T-helper 2 cell treated with Interferon-gamma antibody and Interleukin-4, amounts not matched to agents 5 μg/mL and 100 μg/mL, for 36 hours (primary cell): ENCODE results near the gene PKN1.
"Not testable (repeated sequence)": the region's sequence is repeated elsewhere in the genome, so short reads cannot be mapped to it uniquely, and the experiment has no call there.

Experiments used
- DNase-seq: peaks from one replicate; pipeline ENCODE4 v3.0.0; 2021; ENCODE audit warnings: low spot score
- H3K27ac Mint-ChIP-seq: one replicate; pipeline ENCODE4 v1.8.0; 2021; ENCODE audit warnings: mild to moderate bottlenecking, mixed read lengths
- H3K27me3 Mint-ChIP-seq: one replicate; pipeline ENCODE4 v1.8.0; 2021; ENCODE audit warnings: low read depth, mixed read lengths
- H3K36me3 Mint-ChIP-seq: one replicate; pipeline ENCODE4 v1.8.0; 2021; ENCODE audit warnings: low read depth, mixed read lengths
- H3K4me1 Mint-ChIP-seq: one replicate; pipeline ENCODE4 v1.8.0; 2021; ENCODE audit warnings: low read depth, mixed read lengths
- H3K4me3 Mint-ChIP-seq: one replicate; pipeline ENCODE4 v1.8.0; 2022; ENCODE audit warnings: mild to moderate bottlenecking, moderate library complexity, mixed read lengths
- H3K9me3 Mint-ChIP-seq: one replicate; pipeline ENCODE4 v1.8.0; 2021; ENCODE audit warnings: mixed read lengths

The PKN1 gene

DNA sequence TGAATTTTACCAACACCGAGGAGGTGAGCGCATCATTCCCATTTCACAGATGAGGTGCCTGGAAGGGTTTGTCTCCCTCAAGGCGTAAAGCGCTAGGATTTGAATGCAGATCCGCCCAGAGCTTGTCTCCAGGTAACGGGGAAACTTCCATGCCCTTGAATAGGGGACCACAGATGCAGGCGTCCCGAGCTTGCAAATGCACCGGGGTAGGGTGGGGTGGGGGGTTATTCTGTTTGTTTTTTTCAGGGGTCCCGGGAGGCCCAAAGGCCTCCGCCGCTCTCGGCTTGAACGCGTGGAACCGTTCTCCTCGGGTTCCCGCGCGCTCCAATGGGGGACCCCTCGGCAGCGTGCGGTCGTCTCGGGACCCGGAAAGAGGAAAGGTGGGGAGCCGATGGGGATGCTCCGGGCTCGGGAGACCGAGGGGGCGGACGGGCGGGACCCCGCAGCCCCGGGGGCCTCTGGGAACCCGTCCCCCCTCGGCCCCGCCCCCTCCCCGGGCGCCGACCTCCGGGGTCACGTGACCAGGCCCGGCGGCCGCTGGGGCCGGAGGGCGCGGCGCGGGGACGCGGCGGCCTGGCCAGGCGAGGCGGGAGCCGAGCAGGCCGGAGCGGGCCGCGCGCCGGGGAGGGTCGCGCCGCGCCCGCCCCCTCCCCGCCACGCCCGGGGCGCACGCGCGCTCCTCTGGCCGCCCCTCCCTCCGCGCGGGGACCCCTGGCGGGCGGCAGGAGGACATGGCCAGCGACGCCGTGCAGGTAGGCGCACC is at the start of gene PKN1:
TSS of gene PKN1 (plus strand) at position 516 of the 763 bp plus-strand sequence. CDS start at position 732, 216 bp downstream.
- peaks cover 21% of the 10 kb centered on the region for H3K4me1 Mint-ChIP-seq

DNA sequence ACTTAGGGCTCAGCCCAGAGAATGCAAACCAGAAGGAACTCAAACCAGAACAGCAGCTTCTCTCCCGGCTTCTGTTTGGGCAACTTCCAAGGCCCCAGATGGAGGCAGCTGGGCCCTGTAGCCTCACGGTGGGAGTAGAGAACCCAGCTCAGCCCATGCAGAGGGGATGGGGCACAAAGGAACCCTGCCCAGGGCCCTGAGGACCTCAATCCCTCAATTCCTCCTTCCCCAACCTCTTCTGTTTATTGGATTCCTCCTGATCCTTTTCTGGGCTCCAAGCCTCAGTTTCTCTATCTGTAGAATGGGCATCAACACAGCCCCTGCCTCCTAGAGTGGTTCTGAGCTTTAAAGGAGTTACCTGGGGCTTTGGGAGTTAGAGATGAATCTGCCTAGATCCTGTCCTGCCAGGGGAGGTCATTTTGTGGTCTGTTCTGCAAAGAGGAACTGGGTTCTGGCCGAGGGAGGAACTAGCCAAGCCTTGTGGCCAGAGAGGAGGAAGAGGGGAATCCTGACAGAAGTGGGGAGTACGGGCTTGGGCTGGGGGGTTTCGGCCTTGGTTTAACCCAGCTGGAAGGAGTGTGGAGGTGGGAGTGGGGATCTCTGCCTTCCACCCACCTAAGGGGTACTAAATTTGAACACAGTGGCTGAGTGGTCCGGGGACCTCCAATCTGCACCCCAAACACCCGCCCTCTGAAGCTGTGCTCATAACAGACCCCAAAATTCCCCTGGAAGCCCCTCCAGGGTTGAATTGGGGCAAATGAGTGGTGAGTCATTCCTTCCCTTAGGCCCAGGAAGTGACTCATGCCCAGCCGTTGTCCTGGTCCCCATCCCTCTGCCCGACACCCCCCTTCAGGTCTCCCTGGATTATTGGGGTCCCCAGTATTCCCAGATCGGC is 49.2 kb upstream of the PKN1 start:
- peaks cover 27% of the 10 kb centered on the region for H3K36me3 Mint-ChIP-seq
- peak overlapping the region; percentile 91 for H3K4me3 Mint-ChIP-seq
- H3K27ac Mint-ChIP-seq, result peak overlapping the region; percentile 95
- no peaks in the 10 kb centered on the region for H3K9me3 Mint-ChIP-seq
- H3K27me3 Mint-ChIP-seq, result no peaks in the 10 kb centered on the region
- H3K4me1 Mint-ChIP-seq, result peaks cover 34% of the 10 kb centered on the region
- DNase-seq, result peak; percentile 72

More for the DNA sequence above, at the start of gene PKN1:
- H3K27ac Mint-ChIP-seq, result peak within 1 kb of the TSS; percentile 88
- peak; percentile 62 for DNase-seq
- H3K27me3 Mint-ChIP-seq, result peaks cover 7% of the 10 kb centered on the region
- H3K4me3 Mint-ChIP-seq, result peak within 1 kb of the TSS; percentile 87
- H3K36me3 Mint-ChIP-seq, result peaks cover 8% of the 10 kb centered on the region
- no peaks in the 10 kb centered on the region for H3K9me3 Mint-ChIP-seq

DNA sequence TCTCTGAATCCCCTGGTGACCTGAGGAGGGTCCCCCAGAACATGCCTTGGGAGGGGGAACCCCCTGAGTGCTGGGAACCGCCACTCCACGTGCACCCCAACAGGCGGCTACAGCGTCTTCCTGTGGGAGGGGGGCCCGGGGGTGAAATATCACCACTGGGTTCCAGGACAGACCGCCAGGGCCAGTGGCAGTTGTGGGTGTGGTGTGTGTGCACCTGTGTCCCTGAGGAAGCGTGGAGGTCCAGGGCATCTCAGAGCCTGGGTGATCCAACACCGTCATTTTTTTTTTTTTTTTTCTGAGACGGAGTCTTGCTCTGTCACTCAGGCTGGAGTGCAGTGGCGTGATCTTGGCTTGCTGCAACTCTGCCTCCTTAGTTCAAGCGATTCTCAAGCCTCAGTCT is 47.6 kb upstream of the PKN1 start:
- Mint-ChIP-seq H3K9me3 (no peaks in the 10 kb centered on the region), H3K4me1 (peaks cover 25% of the 10 kb centered on the region), H3K36me3 (peaks cover 29% of the 10 kb centered on the region), H3K4me3 (peak overlapping the region; percentile 91), H3K27me3 (no peaks in the 10 kb centered on the region), H3K27ac (peak overlapping the region; percentile 95)
- no peak for DNase-seq

DNA sequence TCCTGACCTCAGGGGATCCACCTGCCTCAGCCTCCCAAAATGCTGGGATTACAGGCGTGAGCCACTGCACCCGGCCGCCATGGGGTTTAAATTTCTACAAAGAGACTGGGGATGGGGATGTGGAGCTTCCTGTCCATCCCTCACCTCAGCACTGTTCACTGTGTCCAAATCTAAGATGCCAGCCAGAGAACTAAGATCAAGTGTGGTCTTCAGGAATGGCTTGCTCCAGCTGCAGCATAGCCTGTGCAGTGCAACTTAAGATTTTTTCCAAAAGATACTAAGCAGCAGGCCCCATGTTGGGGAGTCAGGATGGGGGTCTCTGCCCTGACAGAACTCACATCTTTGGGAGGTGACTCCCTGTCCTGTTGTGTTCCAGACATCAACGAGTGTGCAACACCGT is 42.6 kb upstream of the PKN1 start:
- no peak for DNase-seq
- peaks cover 9% of the 10 kb centered on the region for H3K4me1 Mint-ChIP-seq
- no peak overlapping the region for H3K27ac Mint-ChIP-seq
- no peaks in the 10 kb centered on the region for H3K27me3 Mint-ChIP-seq
- H3K4me3 Mint-ChIP-seq, result no peak overlapping the region
- H3K36me3 Mint-ChIP-seq, result peaks cover 35% of the 10 kb centered on the region
- no peaks in the 10 kb centered on the region for H3K9me3 Mint-ChIP-seq

DNA sequence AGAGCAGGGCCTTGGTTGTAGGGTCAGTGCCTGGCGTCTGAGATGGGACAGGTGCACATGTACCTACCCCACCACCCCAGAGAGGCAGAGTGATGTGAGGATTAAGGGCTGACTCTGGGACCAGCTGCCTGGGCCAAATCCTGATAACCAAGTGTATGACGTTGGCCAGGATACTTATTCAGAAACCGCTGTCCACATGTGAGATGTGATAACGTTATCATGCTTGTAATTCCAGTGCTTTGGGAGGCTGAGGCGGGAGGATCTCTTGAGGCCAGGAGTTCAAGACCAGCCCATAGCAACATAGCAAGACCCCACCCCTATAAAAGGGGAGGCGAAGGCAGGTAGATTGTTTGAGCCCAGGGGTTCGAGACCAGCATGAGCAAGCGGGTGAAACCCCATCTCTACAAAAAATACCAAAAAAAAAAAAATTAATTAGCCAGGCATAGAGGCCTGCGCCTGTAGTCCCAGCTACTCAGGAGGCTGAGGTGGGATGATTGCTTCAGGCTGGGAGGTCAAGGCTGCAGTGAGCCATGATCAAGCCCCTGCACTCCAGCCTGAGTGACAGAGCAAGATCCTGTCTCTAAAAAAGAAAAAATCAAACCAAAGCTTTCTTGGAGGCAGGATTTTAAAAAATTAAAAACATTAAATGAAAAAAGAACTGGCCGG is 41.8 kb upstream of the PKN1 start:
- Mint-ChIP-seq H3K36me3 (peaks cover 39% of the 10 kb centered on the region), H3K27me3 (no peaks in the 10 kb centered on the region), H3K27ac (no peak overlapping the region), H3K9me3 (no peaks in the 10 kb centered on the region), H3K4me1 (peaks cover 8% of the 10 kb centered on the region), H3K4me3 (no peak overlapping the region)
- DNase-seq, result no peak

DNA sequence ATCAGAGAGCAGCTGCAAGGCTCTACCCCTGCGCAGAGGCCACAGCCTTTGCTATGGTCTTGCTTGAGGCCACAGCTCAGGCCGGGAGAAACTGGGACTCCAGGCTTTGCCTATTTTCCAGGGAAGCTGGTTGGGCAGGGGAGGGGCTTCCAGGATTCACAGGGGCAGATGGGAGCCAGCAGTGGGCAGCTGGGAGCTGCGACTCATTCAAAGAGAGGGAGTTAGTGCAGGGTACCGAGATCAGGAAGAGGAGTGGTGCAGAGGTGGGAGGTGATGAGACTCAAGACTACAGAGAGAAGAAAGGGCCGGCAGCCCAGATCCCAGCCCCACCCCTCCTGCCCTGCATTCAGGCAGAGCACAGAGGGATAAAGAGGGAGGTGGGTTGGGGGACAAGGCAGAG is 39.8 kb upstream of the PKN1 start:
- Mint-ChIP-seq H3K4me3 (no peak overlapping the region), H3K36me3 (peaks cover 52% of the 10 kb centered on the region), H3K27me3 (no peaks in the 10 kb centered on the region), H3K27ac (no peak overlapping the region), H3K4me1 (peaks cover 8% of the 10 kb centered on the region), H3K9me3 (no peaks in the 10 kb centered on the region)
- no peak for DNase-seq

DNA sequence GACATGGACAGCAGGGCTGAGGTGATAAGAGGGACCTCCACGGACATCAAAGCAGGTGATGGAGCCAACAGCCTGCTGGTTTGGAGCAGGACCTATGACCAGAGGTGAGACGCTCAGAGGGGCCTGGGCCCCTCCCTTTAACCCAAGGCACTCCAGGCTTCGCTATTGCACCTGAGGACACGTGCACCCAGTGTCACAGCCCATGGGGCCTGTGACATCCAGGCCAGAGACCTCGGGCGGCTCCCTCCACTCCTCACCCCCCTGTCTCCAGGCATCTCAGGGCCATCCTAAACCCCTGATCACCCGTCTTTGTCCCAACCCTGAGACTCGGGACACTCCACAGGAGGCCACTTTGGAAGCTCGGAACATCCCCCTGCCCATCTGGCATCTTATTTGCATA is 38.9 kb upstream of the PKN1 start:
- DNase-seq, result no peak
- H3K4me1 Mint-ChIP-seq, result peaks cover 4% of the 10 kb centered on the region
- H3K27me3 Mint-ChIP-seq, result no peaks in the 10 kb centered on the region
- H3K36me3 Mint-ChIP-seq, result peaks cover 52% of the 10 kb centered on the region
- no peaks in the 10 kb centered on the region for H3K9me3 Mint-ChIP-seq
- H3K27ac Mint-ChIP-seq, result no peak overlapping the region
- H3K4me3 Mint-ChIP-seq, result no peak overlapping the region

DNA sequence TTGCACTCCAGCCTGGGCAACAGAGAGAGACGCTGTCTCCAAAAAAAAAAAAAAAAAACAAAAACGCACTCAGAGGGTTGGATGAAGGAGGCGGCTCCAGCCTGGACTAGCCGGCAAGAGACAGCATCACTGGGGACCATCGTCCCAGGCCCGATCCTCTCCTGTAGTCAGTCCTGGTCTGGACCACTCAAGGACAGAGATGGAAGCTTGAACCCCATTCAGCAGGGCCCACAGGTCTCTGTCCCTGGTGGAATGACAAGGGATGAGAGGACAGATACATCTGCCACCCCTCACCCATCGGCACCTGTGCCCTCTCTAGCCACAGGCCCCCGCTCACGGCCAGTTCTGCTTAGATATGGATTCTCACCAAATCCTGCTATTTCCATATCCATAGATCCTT is 37.8 kb upstream of the PKN1 start:
- Mint-ChIP-seq H3K9me3 (no peaks in the 10 kb centered on the region), H3K27me3 (no peaks in the 10 kb centered on the region), H3K27ac (no peak overlapping the region), H3K4me1 (peaks cover 4% of the 10 kb centered on the region), H3K36me3 (peaks cover 53% of the 10 kb centered on the region), H3K4me3 (no peak overlapping the region)
- no peak for DNase-seq

DNA sequence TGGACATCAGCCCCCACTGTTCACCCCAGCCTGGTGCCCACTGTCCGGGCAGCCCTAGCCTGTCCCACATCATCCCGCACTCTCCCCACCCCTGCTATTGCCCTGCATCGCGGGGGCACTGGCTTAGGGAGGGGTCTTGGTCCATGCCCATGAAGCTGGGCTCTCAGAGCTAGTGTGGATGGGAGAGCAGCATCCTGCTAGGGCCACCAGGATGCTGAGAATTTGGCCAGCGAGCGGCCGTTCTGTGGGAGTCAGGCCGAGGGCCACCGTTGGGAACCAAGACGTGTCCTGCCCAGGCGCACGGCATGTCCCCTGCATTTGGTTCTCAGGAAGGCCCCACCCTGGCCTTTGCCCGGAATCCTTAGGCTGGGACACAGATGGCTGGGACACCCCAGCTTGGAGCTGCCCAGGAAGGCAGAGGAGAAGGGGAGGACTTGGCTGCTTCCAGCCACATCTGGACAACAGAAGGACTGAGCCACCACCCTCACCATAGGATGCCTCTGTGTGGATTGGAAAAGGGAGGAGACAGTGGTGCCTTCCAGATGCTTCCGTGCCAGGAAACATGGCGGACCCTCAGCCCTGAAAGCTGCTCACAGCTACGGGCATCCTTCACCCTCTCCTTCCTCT is 37.3 kb upstream of the PKN1 start:
- Mint-ChIP-seq H3K27me3 (no peaks in the 10 kb centered on the region), H3K36me3 (peaks cover 52% of the 10 kb centered on the region), H3K9me3 (no peaks in the 10 kb centered on the region), H3K4me3 (no peak overlapping the region), H3K27ac (no peak overlapping the region), H3K4me1 (peaks cover 3% of the 10 kb centered on the region)
- no peak for DNase-seq

DNA sequence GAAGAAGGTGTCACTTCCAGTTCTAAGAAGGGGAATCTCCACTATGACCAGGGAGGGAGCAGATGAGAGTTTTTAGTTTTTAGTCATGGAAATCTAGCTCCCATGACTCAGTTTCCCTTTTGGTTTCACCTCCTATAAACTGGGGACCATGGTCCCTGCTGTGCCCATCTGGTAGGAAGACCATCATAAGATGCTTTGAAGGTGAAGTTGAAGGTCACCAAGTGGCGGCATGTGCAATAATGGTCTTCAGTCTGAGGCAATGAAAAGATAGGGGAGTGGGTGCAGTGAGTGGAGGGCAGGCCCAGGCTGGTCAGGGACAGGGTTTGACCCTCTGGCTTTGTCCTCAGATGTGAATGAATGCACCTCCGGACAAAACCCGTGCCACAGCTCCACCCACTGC is 36.4 kb upstream of the PKN1 start:
- not testable (repeated sequence) for DNase-seq, H3K27ac Mint-ChIP-seq, H3K9me3 Mint-ChIP-seq, H3K4me1 Mint-ChIP-seq, H3K27me3 Mint-ChIP-seq, H3K4me3 Mint-ChIP-seq
- peaks cover 56% of the 10 kb centered on the region for H3K36me3 Mint-ChIP-seq

DNA sequence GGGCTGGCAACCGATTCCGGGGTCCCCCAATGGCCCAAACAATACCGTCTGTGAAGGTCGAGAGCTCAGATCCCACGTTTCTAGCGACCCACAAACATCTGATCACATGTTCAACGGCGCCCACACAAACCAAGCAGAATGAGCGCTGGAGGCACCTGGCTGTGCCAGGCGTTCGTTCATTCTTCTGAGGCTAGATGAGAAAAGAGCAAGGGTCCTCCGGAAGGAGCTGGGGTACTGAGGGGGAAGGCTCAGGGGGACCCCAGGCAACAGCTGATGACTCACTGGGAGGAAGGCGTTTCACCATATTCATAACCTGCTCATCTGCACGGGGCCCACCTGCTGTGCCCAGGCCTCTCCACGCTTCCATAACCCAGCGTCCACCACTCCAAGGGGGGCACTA is 35.9 kb upstream of the PKN1 start:
- not testable (repeated sequence) for H3K4me3 Mint-ChIP-seq, H3K4me1 Mint-ChIP-seq, H3K27ac Mint-ChIP-seq

DNA sequence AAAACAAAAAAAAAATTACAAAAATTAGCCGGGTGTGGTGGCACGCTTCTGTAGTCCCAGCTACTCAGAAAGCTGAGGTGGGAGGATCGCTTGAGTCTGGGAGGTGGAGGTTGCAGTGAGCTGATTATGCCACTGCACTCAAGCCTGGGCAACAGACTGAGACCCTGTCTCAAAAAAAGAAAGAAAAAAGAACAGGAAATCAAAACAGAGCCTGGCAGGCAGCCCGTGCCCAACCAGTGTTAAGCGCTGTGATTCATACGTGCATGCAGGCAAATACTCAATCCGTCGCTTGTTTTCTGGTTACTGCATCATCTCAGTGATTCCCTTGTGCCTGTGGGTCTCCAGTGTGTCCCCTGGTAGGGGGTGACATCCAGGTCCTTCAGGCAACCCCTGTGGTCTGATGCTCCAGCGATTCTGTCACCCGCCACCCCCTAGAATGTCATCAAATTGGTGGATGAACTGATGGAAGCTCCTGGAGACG is 32.1 kb upstream of the PKN1 start:
- no peak for DNase-seq
- Mint-ChIP-seq H3K4me1 (no peaks in the 10 kb centered on the region), H3K4me3 (no peak overlapping the region), H3K27ac (no peak overlapping the region), H3K9me3 (no peaks in the 10 kb centered on the region), H3K36me3 (peaks cover 66% of the 10 kb centered on the region), H3K27me3 (no peaks in the 10 kb centered on the region)

More for the DNA sequence above, 35.9 kb upstream of the PKN1 start:
- H3K9me3 Mint-ChIP-seq, DNase-seq, H3K27me3 Mint-ChIP-seq: not testable (repeated sequence)
- H3K36me3 Mint-ChIP-seq, result peaks cover 59% of the 10 kb centered on the region

DNA sequence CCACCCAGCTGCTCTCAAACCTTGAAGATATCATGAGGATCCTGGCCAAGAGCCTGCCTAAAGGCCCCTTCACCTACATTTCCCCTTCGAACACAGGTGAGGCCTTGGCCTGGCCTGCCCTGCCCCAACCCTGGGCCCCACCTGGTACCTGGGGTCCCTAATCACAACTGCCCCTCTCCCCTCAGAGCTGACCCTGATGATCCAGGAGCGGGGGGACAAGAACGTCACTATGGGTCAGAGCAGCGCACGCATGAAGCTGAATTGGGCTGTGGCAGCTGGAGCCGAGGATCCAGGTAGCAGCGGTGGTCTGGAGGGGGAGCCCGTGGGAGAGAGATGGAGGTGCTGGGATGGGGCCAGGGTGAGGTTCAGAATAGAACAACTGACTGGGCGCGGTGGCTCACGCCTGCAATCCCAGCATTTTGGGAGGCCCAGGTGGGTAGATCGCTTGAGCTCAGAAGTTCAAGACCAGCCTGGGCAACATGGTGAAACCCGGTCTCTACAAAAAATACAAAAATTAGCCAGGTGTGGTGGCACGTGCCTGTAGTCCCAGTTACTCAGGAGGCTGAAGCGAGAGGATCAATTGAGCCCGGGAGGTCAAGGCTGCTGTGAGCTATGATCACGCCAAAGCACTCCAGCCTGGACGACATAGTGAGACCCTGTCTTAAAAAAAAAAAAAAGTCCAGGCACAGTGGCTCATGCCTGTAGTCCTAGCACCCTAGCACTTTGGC is 31.5 kb upstream of the PKN1 start:
- H3K9me3 Mint-ChIP-seq, result no peaks in the 10 kb centered on the region
- no peaks in the 10 kb centered on the region for H3K4me1 Mint-ChIP-seq
- no peak for DNase-seq
- peak overlapping the region; percentile 67 for H3K27ac Mint-ChIP-seq
- no peaks in the 10 kb centered on the region for H3K27me3 Mint-ChIP-seq
- H3K36me3 Mint-ChIP-seq, result peaks cover 65% of the 10 kb centered on the region
- H3K4me3 Mint-ChIP-seq, result no peak overlapping the region
